Spleen (tissue), 7 donors: Measurements from ENCODE around the gene KIAA1191.

ENCODE experiments used
- CTCF ChIP-seq, 11 experiments: fragments of 200-600 bp in 7 of 11; fragments of 450-650 bp in 4 of 11; sonication (generic) in 4 of 11; IDR thresholded peaks in 8 of 11; conservative IDR thresholded peaks in 3 of 11; 1 replicate in 7 of 11; 2 replicates in 4 of 11; pipeline versions ENCODE4 v1.4.0 to v1.8.0; 2016 to 2021; ENCODE audit warnings: antibody characterized with exemption in 11 of 11, inconsistent platforms in 4 of 11, mild to moderate bottlenecking in 1 of 11
- POLR2A ChIP-seq, 3 donors: fragments of 450-650 bp; IDR thresholded peaks; one replicate each; pipeline ENCODE4 v1.5.1; 2017; ENCODE audit warnings: antibody characterized with exemption in 3 of 3, mild to moderate bottlenecking in 1 of 3
- donor health status: DM: no; HTN: no; CAD: no; lungs with moderate emphysema.
- donor health status: DM: no; HTN: no; CAD: no.
- donor health status: DM: no; HTN: no; CAD: no.

GRCh38 chr5:176341325-176342157 is 20.0 kb downstream of the KIAA1191 start:
- no peak for TF ChIP-seq POLR2A (IDR thresholded peaks at IDR 0.05)
- TF ChIP-seq CTCF (IDR thresholded peaks at IDR 0.05 in 8 of 11, conservative IDR thresholded peaks at IDR 0.05 in 3 of 11), result no peak
